ENCODE results near the gene TPGS2.
"Not testable (repeated sequence)": the region's sequence is repeated elsewhere in the genome, so short reads cannot be mapped to it uniquely, and the experiment has no call there.

The TPGS2 gene, protein sequence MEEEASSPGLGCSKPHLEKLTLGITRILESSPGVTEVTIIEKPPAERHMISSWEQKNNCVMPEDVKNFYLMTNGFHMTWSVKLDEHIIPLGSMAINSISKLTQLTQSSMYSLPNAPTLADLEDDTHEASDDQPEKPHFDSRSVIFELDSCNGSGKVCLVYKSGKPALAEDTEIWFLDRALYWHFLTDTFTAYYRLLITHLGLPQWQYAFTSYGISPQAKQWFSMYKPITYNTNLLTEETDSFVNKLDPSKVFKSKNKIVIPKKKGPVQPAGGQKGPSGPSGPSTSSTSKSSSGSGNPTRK

DNA sequence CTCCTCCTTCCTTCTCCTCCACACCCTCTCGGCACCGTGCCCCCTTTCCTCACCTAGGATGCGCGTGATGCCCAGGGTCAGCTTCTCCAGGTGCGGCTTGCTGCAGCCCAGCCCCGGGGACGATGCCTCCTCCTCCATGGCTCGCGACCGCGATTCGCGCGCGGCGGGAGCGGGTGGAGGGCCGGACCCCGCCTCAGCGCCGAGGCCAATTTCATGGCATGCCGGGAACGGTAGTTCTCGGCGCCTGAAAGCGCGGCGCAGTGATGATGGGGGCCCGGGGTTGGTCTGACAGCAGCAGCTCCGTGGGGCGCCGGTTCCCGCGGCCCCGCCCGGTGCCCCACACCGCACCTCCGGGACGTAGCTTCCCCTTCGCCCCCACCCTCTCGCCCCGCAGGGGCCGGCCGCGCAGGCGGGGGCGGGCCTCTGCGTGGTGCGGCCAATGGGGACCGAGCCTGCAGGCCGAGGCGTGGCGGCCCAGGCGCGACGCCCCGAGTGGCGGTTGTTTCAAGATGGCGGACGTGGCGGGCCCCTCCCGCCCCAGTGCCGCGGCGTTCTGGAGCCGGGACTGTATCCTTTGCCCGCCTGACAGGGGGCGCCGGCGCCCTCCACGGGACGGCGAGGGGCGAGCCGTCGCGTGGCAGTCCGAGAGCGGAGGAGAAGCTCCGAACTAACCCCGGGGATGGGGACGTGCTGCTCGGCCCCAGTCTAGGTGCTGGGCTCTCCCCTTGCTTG, at the start of gene TPGS2, which contains the start of gene KIAA1328:
TSS of gene TPGS2 (minus strand) at position 373 of the 732 bp plus-strand sequence. CDS start at position 138, 235 bp downstream.
TSS of gene KIAA1328 (plus strand) at position 498 of the 732 bp plus-strand sequence. CDS start at position 510, 12 bp downstream.
- peak; percentile 69 to 81 for DNase-seq (ENCODE audit: low read depth in 1 of 2, low spot score in 1 of 2)

GRCh38 chr18:36873826-36874225, 45.0 kb upstream of the TPGS2 start:
- not testable (repeated sequence) for DNase-seq (ENCODE audit: low read depth in 1 of 2, low spot score in 1 of 2)

GRCh38 chr18:36872329-36872728, 43.5 kb upstream of the TPGS2 start:
- DNase-seq (ENCODE audit: low read depth in 1 of 2, low spot score in 1 of 2): no peak

- no peak for DNase-seq (ENCODE audit: low read depth in 1 of 2, low spot score in 1 of 2)
These were observed 43.0 kb upstream of the TPGS2 start for GRCh38 chr18:36871801-36872200.

- DNase-seq (ENCODE audit: low read depth in 1 of 2, low spot score in 1 of 2): no peak
These were observed 38.3 kb upstream of the TPGS2 start for GRCh38 chr18:36867056-36867455.

DNA sequence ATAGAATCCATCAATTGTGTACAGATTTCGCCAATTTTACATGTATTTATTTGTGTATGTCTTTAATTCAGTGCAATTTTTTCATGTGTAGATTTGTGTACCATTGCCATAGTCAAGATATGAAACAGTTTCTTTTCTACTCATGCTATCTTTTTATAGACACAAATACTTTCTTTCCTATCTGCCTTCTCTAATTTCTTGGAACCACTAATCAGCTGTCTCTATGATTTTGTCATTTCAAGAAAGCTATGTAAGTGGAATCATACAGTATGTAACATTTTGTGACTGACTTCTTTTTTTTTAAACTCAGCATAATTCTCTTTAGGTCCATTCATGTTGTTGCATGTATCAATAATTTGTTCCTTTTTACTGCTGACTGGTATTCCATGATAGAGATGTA, 33.4 kb upstream of the TPGS2 start:
- DNase-seq (ENCODE audit: low read depth in 1 of 2, low spot score in 1 of 2): no peak

DNA sequence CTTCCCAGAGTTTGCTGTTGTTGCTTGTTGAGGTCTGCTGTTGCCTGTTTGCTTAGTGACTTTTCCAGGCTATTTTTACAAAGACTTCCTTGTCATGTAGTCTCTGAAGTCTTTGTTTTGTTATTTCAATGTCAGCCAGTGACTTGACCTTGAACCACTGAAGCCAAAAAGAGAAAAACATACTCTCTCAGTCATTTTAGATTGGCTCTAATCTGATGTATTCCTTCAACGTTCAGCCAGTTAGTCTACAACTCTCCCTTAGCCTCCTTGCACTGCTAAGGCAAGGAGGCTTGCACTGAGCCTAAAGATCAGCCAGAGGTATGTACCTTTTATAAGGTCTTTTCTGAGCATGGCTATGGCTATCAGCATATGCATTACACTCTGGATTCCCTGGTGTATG, 28.0 kb upstream of the TPGS2 start:
- DNase-seq (ENCODE audit: low read depth in 1 of 2, low spot score in 1 of 2): no peak

GRCh38 chr18:36851202-36851590, 22.4 kb upstream of the TPGS2 start:
- DNase-seq (ENCODE audit: low read depth in 1 of 2, low spot score in 1 of 2): no peak

- no peak for DNase-seq (ENCODE audit: low read depth in 1 of 2, low spot score in 1 of 2)
These were observed 21.9 kb upstream of the TPGS2 start for GRCh38 chr18:36850527-36851201.

DNA sequence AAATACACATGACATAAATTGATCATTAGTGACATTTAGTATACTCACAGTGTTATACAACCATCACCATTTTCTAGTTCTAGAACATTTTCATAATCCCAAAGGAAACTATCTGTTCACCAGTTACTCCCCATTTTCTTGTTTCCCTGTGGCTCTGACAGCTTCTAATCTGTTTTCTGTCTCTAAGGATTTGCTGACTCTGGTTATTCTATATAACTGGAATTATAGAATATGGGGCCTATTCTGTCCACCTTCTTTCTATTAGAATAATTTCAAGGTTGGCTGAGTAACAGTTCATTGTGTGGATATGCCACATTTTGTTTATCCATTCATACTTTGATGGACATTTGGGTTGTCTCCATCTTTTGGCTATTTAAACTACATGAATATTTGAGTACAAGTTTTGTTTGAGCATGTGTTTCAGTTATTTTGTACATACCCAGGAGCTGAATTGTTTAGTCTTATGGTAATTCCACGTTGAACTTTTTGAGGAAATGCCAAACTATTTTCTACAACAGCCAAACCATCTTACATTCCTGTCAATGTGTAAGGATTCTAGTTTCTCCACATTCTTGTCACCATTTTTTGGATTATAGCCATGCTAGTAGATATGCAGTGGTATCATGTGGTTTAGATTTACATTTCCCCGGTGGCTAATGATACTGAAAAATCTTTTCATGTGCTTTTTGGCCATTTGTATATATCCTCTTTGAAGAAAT, 20.6 kb upstream of the TPGS2 start:
- no peak for DNase-seq (ENCODE audit: low read depth in 1 of 2, low spot score in 1 of 2)

DNA sequence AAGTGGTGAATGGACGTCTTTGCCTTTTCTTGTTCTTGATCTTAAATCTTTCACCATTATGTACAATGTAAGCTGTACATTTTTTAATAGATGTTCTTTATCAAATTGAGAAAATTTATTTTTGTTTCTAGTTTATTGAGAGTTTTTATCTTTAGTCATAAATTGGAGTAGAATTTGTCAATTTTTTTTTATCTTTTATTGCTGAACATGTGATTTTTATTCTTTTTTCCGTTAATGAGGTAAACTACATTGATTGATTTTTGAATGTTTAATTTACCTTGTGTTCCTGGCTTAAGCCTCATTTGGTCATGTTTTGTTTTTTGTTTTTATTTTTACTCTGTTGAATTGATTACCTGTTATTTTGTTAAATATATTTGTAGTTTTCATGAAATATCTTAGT, 19.8 kb upstream of the TPGS2 start:
- DNase-seq (ENCODE audit: low read depth in 1 of 2, low spot score in 1 of 2): no peak

GRCh38 chr18:36843784-36844183, 15.0 kb upstream of the TPGS2 start:
- no peak for DNase-seq (ENCODE audit: low read depth in 1 of 2, low spot score in 1 of 2)

- DNase-seq (ENCODE audit: low read depth in 1 of 2, low spot score in 1 of 2): no peak
These were observed 14.4 kb upstream of the TPGS2 start for GRCh38 chr18:36843199-36843598.

DNA sequence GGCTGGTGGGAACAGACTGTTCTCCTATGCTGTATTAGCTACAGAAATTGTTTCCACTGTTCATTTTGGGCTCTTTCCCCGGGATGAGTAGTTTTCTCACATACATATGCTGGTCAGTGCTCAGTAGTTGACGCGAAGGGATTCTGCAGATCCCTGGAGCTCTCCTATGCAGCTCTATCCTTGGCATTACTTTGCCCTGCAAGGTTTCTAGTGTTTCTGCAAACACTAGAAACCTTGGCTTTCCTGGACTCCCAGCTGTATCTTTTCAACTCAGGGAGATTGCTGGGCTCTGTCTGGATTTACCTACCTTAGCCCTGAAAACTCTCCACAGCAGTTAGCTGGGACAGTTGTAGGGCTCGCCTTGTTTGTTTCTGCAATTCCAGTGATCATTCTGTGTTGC, 11.0 kb upstream of the TPGS2 start:
- no peak for DNase-seq (ENCODE audit: low read depth in 1 of 2, low spot score in 1 of 2)

GRCh38 chr18:36835927-36836326, 7.1 kb upstream of the TPGS2 start:
- DNase-seq (ENCODE audit: low read depth in 1 of 2, low spot score in 1 of 2): no peak

- DNase-seq (ENCODE audit: low read depth in 1 of 2, low spot score in 1 of 2): no peak
These were observed 4.3 kb upstream of the TPGS2 start for GRCh38 chr18:36833120-36833519.

DNA sequence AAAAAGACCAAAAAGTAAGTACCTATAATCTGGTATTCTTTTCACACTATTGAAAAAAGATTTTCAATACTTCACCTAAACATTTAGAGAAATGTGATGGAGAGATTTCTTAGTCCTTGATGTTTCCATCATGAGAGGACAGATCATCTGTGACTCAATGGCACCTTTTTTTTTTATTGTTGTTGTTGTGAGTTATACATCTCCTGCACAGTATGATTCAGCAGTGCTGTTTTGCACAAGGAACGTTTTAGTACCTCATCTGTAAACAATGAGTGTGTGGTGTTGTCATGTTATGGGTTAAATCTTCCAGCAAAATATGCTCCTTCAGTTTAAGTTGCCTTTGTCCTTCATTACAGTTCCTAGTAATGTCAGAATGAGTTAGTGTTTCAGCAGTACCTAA, 2.3 kb upstream of the TPGS2 start:
- DNase-seq (ENCODE audit: low read depth in 1 of 2, low spot score in 1 of 2): no peak

- DNase-seq (ENCODE audit: low read depth in 1 of 2, low spot score in 1 of 2): no peak
These were observed 1.3 kb upstream of the TPGS2 start for GRCh38 chr18:36830158-36830495.

DNA sequence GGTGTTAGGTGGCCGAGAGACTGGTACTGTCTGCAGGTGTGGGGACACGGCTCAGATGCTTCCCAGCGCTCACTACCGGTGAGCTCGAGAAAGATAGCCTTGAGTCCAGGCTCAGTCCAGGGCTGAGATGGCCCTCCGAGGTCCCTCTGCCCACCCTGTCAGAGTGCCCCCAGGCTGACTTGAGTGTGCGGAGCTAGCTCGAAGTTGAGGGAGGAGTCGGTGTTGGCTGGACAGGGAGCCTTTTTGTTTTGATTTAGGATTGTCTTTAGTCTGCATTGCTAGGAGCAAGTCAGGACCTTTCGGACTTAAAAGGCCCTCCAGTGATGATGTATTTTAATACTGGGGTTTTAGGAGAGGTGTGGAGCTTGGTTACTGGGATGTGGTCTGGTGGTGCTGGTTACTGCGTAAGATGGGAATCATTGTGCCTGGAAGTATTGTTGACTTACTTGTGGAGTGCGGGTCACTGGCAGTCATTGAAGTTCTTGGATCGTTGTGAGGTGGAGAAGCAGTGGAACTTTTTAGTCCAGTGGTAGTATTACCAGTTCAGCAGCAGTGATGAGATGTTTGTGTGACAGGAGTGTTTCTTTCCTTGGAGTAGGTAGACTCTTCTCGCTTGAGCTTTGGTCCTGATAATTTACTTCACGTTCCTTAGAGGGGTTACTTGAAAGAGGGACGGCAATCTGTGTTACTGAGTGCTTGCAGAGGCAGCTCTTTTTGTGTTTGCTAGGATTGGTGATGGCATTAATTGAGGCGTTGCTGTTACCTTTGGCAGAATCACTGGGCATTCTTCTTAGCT, 758 bp upstream of the TPGS2 start:
- DNase-seq (ENCODE audit: low read depth in 1 of 2, low spot score in 1 of 2): peak in 1 of 2 donors; percentile 5

- DNase-seq (ENCODE audit: low read depth in 1 of 2, low spot score in 1 of 2): peak in 1 of 2 donors; percentile 9
These were observed 609 bp downstream of the TPGS2 start for GRCh38 chr18:36828157-36828629.

Data from activated T-helper 1 cell treated with anti-CD3 and anti-CD28 coated beads, Interleukin-2, amount 50 U/mL, for 16 hours (primary cell).